RWPE1 (cell line): ENCODE results near the gene SLC39A3.
"Not testable (repeated sequence)": the region's sequence is repeated elsewhere in the genome, so short reads cannot be mapped to it uniquely, and the experiment has no call there.

Source experiments
- CTCF ChIA-PET: fragments of 350-600 bp; sonication (Branson Sonifier 250); formaldehyde crosslinking; extraction: SDS; loops from one replicate; lab custom pipeline; 2021; lab: Yijun Ruan, JAX
- POLR2A ChIA-PET: fragments of 400-600 bp; formaldehyde crosslinking; extraction: SDS; loops from one replicate; lab custom pipeline; 2020; ENCODE audit warnings: antibody characterized with exemption; ENCODE audit not compliant: low non-redundant PET; lab: Yijun Ruan, JAX
- DNase-seq: peaks from one replicate; pipeline ENCODE4 v3.0.0; 2012; ENCODE audit warnings: low spot score
- H3K27ac ChIP-seq: fragments of 450-650 bp; 2 replicates; pipeline ENCODE4 v1.5.1; 2017
- CTCF ChIP-seq: fragments of 450-650 bp; conservative IDR thresholded peaks from 2 replicates; pipeline ENCODE4 v1.5.1; 2017; ENCODE audit warnings: low read depth, mild to moderate bottlenecking

The SLC39A3 gene

GRCh38 chr19:2717638-2718541 lies 21.9 kb downstream of the SLC39A3 start:
- POLR2A ChIA-PET, result no interaction called here
- CTCF ChIA-PET, result interaction anchor here (0.6 to 1.8 kb wide), 2 partner anchors 69 to 951 kb away, joined by 3 to 5 read pairs; no protein-coding TSS in a partner anchor
- TF ChIP-seq CTCF, result no peak
- H3K27ac ChIP-seq, result no peak overlapping the region
- DNase-seq, result no peak

GRCh38 chr19:2716722-2717637 lies 22.8 kb downstream of the SLC39A3 start:
- POLR2A ChIA-PET, result no interaction called here
- no peak for TF ChIP-seq CTCF
- no peak for DNase-seq
- CTCF ChIA-PET, result interaction anchor here (0.6 to 1.8 kb wide), 3 partner anchors 16 to 950 kb away, joined by 3 to 5 read pairs (median 3); no protein-coding TSS in a partner anchor
- no peak overlapping the region for H3K27ac ChIP-seq

GRCh38 chr19:2716275-2716650 lies 23.6 kb downstream of the SLC39A3 start:
- no peak for DNase-seq
- ChIA-PET POLR2A (no interaction called here), CTCF (no interaction called here)
- no peak for TF ChIP-seq CTCF
- H3K27ac ChIP-seq, result no peak overlapping the region

GRCh38 chr19:2715470-2716274 lies 24.1 kb downstream of the SLC39A3 start:
- no peak for TF ChIP-seq CTCF
- no peak overlapping the region for H3K27ac ChIP-seq
- no peak for DNase-seq
- ChIA-PET CTCF (no interaction called here), POLR2A (no interaction called here)

- POLR2A ChIA-PET, result no interaction called here
- no peak for DNase-seq
- no peak overlapping the region for H3K27ac ChIP-seq
- no peak for TF ChIP-seq CTCF
- CTCF ChIA-PET, result no interaction called here
Observed at GRCh38 chr19:2714531-2715269, 25.1 kb downstream of the SLC39A3 start.

- DNase-seq, POLR2A ChIA-PET, CTCF ChIA-PET, H3K27ac ChIP-seq: not testable (repeated sequence)
Observed at GRCh38 chr19:2714102-2714501, 25.7 kb downstream of the SLC39A3 start.

- H3K27ac ChIP-seq, POLR2A ChIA-PET, DNase-seq, CTCF ChIA-PET: not testable (repeated sequence)
Observed at GRCh38 chr19:2713170-2713569, 26.6 kb downstream of the SLC39A3 start.
